ENCODE results near the gene GTF3C4. TPM values are rescaled to one million over a fixed set of nuclear protein-coding genes. Genes with fewer than 3 reads are reported as not detected.
A peak's percentile ranks its signal among the peaks of the same experiment; 100 is the strongest.

GTF3C4 gene
- total and polyA plus RNA-seq, 2 of the 8 experiments (the other 6 are each of a cell fraction or from before 2014, with no cell fraction given), result 6.8 to 39.2 TPM

- Histone ChIP-seq H3K14ac (ENCODE audit: insufficient read length) (no peak overlapping the region), H4K20me1 (replicated peaks in 1 of 2; ENCODE audit: control insufficient read depth in 1 of 2, insufficient read depth in 2 of 2, low read length in 2 of 2) (peaks cover 13 to 16% of the 10 kb centered on the region in 2 experiments), H4K91ac (replicated peaks; ENCODE audit: insufficient read length, low read length) (peak overlapping the region; percentile 100), H3K23ac (ENCODE audit: insufficient read length) (no peak overlapping the region), H3K4me1 (replicated peaks in 1 of 4; ENCODE audit: control insufficient read depth in 3 of 4, insufficient read depth in 4 of 4, low read length in 3 of 4) (peaks cover 0 to 10% (median 6%) of the 10 kb centered on the region in 4 experiments; a peak in 5 of 7 replicates), H2BK12ac (ENCODE audit: low read depth, low read length) (no peak overlapping the region), H3K36me3 (ENCODE audit: control insufficient read depth in 2 of 4, insufficient read depth in 4 of 4, low read length in 3 of 4) (no peaks in the 10 kb centered on the region), H3K4me2 (ENCODE audit: insufficient read depth in 1 of 2, low read depth in 2 of 2, low read length in 2 of 2) (peak overlapping the region; percentile 58 to 83), H3K79me2 (ENCODE audit: control insufficient read depth in 1 of 2, insufficient read depth in 2 of 2, low read length in 2 of 2) (peaks cover 32 to 78% of the 10 kb centered on the region in 2 experiments), H3K27me3 (replicated peaks in 1 of 4; ENCODE audit: control insufficient read depth in 3 of 4, extremely low read depth in 1 of 4, insufficient read depth in 3 of 4, low read length in 3 of 4) (no peaks in the 10 kb centered on the region), H3K4me3 (ENCODE audit: extremely low read depth in 1 of 4, insufficient read depth in 2 of 4, low read depth in 3 of 4, low read length in 4 of 4) (peak overlapping the region; percentile 81 to 99 (median 90)), H3K4ac (replicated peaks; ENCODE audit: insufficient read length, low read depth, low read length) (no peak overlapping the region), H3K27ac (ENCODE audit: low read depth, low read length) (peak overlapping the region; percentile 84; the same call in 1 of the 2 replicates), H4K5ac (ENCODE audit: insufficient read length, low read depth, low read length) (peak overlapping the region; percentile 78), H3K23me2 (ENCODE audit: low read depth, low read length) (peaks cover 9% of the 10 kb centered on the region), H2BK20ac (ENCODE audit: low read length) (no peak overlapping the region), H2AFZ (ENCODE audit: low read length) (0 out of 2 replicates have a peak overlapping the region, but pooled peaks have one; percentile 1), H3K9me3 (ENCODE audit: insufficient read depth in 2 of 2, low read depth in 1 of 2, low read length in 1 of 2) (no peaks in the 10 kb centered on the region), H2BK15ac (ENCODE audit: low read length) (peak overlapping the region; percentile 99; the same call in 1 of the 2 replicates), H3K18ac (ENCODE audit: extremely low read depth, low read length) (peak overlapping the region; percentile 93; the same call in 1 of the 2 replicates), H2BK120ac (replicated peaks; ENCODE audit: low read depth, low read length) (peak overlapping the region; percentile 91), H3K79me1 (ENCODE audit: low read depth, low read length) (peaks cover 10% of the 10 kb centered on the region), H2BK5ac (ENCODE audit: low read depth, low read length) (peak overlapping the region; percentile 98), H3K9ac (replicated peaks in 1 of 4; ENCODE audit: extremely low read depth in 1 of 4, low read depth in 3 of 4, low read length in 3 of 4) (peak overlapping the region in 3 of 4 experiments; percentile 34 to 95 (median 93); a peak in 5 of 7 replicates), H3K56ac (replicated peaks; ENCODE audit: insufficient read length, low read depth, low read length) (no peak overlapping the region), H2AK5ac (ENCODE audit: low read depth, low read length) (no peak overlapping the region; the same call in 1 of the 2 replicates), H4K8ac (ENCODE audit: extremely low read depth, insufficient read depth, low read length) (peak overlapping the region; percentile 97; the same call in 1 of the 2 replicates)
- 3% methylated on average over 13 of the region's 13 CpGs; no CpG with 5 or more reads in 1 of the 2 experiments for WGBS, 2 experiments (ENCODE audit: extremely low coverage in 1 of 2, insufficient coverage in 1 of 2, insufficient read length in 1 of 2, insufficient replicate concordance in 2 of 2, low coverage in 1 of 2, low lambda C conversion rate in 2 of 2, missing lambda C conversion rate in 1 of 2)
- FAIRE-seq (no peak), DNase-seq (ENCODE audit: low read depth in 1 of 2, low spot score in 2 of 2) (no peak)
- ChIA-PET CTCF (ENCODE audit: partially characterized antibody) (interaction anchor here (0.6 to 1.0 kb wide), 4 partner anchors 90 to 159 kb away, joined by 3 read pairs; no protein-coding TSS in a partner anchor), POLR2A (ENCODE audit: partially characterized antibody) (interaction anchor here (0.6 to 2.6 kb wide), 22 partner anchors 8 to 314 kb away, joined by 3 to 10 read pairs (median 4); partner anchors contain the start of genes SETX and TSC1)
- TF ChIP-seq SIN3A (conservative IDR thresholded peaks at IDR 0.05 in 1 of 2, IDR thresholded peaks at IDR 0.05 in 1 of 2; ENCODE audit: low read depth in 1 of 2, low read length in 2 of 2), result peak in 1 of 2 experiments; percentile 75; a peak in 1 of 4 replicates
- no peak for TF ChIP-seq CHD2 (IDR thresholded peaks at IDR 0.05; ENCODE audit: low read length)
- peak; percentile 23 for TF ChIP-seq EZH2 (IDR thresholded peaks at IDR 0.05; ENCODE audit: low read depth, low read length, severe bottlenecking)
Observed at GRCh38 chr9:132669319-132669697, 956 bp upstream of the GTF3C4 start.

All from H1 (cell line).